CD4-positive, alpha-beta T cell treated with Interleukin-4 for 4 hours (primary cell): ENCODE measurements around the gene ZSCAN18.

ENCODE experiments used
- DNase-seq: peaks from one replicate; pipeline ENCODE4 v3.0.0-alpha.2; 2020

ZSCAN18 gene

GRCh38 chr19:58044391-58044790 is 53.6 kb downstream of the ZSCAN18 start:
- no peak for DNase-seq

GRCh38 chr19:58042495-58043340 is 55.3 kb downstream of the ZSCAN18 start:
- no peak for DNase-seq

GRCh38 chr19:58040751-58041525 is 57.1 kb downstream of the ZSCAN18 start:
- DNase-seq, result no peak

GRCh38 chr19:58038688-58039204 is 59.3 kb downstream of the ZSCAN18 start:
- DNase-seq, result no peak

GRCh38 chr19:58037927-58038687 is 59.9 kb downstream of the ZSCAN18 start:
- no peak for DNase-seq

- DNase-seq, result no peak
Measured at GRCh38 chr19:58035863-58036262, 62.2 kb downstream of the ZSCAN18 start.

GRCh38 chr19:58034477-58034793 is 63.6 kb downstream of the ZSCAN18 start:
- DNase-seq, result no peak
